Glomerular visceral epithelial cell (primary cell): ENCODE data around the gene CYB5R2.
"Not testable (repeated sequence)": the region's sequence is repeated elsewhere in the genome, so short reads cannot be mapped to it uniquely, and the experiment has no call there.

Source experiments
- DNase-seq: peaks from one replicate; pipeline ENCODE4 v3.0.0-alpha.2; 2016; ENCODE audit errors: extremely low spot score

CYB5R2 gene

GRCh38 chr11:7668911-7669310, 4.4 kb downstream of the CYB5R2 start:
- DNase-seq, result no peak

DNA sequence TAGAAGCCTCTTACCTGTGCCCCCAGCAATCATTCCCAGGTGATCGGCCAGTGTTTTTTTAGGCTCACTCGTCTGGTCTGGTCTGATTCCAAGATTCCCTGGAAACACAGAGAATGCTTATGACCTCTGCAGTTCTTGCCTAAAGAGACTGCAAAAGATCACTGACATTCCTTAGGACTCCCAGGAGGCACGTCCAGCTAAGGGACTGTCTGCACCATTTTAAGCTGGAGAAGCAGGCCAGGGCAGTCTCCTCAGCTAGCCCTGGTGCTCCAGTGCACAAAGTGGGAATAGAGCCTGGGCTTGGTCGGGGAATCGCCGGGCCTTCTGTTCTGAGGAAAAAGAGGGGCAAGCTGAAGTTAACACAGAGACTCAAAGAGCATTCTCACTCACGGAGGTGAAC, 4.8 kb downstream of the CYB5R2 start:
- DNase-seq, result no peak

DNA sequence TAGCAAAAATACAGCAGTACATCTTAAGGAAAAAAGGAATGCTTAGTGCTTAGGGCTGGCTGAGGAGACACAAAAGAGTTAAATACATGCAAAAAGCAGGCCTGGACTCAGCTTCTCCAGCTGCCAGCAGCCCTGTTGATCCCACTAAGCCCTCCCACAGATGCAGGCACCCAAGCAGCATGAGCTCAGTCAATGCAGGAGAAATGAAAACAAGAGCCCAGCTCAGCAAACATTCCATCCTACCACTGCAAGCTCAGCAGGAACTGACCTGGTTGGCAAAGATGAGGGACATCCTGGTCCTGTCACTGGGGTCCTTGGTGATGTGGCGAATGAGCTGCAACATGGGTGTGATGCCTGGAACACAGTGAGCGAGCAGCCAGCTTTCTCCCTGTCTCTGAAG, 5.8 kb downstream of the CYB5R2 start:
- no peak for DNase-seq

DNA sequence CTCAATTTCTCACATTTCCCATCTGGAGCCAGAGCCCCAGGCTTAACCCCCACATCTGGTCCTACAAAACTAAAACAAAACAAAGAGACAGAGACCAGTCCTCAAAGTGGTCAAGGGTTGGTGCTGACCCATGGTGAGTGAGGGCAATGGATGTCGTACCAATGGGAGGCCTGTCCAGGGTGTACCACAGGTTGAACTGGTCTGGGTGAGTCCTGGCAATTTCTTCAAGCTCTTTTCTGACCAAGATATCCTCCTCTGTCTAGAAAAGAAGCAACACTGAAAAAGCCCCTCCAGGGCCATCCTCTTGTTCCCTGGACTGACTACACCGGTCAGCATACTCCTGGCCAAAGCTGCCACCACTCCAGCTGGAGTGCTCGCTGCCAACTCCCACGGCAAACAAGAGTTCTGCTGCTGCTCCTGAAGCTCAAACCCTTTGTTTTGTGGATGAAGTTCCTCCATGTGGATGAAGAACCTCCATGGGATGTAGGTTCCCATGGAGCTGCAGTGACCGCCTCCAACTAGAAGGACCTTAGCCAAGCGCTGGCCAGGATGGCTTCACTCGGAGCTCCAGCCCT, 6.9 kb downstream of the CYB5R2 start:
- DNase-seq, result no peak

DNA sequence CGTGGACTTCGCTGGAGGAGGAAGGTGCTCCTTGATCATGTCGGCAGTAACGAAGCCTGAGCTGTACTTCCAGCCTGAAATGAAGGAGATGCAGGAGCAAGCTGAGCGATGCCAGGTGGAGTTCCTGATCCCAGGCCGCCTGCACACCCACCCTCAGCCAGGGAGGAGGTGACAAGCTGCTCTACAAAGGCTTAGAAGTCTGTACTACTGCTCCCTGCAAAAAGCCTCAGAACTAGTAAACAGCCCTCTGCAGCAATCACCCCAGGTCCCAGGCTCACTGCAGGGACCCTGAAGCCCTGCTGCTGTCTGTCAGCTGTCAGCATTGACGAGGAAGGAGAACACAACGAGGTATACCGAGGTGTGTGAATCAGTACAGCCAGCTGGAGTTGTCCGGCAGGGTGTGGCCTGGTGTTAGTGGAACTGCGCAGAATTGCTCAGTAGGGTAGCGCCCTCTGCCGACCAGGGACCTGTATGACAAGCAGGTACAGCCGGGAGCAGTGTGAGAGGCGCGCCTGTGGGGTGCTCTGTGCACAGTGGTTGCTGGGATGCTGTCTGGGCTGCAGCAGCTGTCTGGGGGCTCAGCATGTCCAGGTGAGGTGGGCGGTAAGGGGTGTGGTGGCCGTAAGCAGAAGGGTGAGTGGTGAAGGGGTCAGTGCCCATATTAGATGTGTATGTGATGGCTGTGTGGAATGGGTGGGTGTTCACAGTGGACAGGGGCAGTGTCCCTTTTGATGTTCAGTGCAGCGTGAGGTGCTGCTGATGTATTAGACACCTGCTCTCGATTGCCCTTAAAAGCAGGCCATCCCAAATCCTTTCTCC, 7.6 kb downstream of the CYB5R2 start:
- peak; percentile 56 for DNase-seq

GRCh38 chr11:7664867-7665266, 8.4 kb downstream of the CYB5R2 start:
- DNase-seq, result no peak

DNA sequence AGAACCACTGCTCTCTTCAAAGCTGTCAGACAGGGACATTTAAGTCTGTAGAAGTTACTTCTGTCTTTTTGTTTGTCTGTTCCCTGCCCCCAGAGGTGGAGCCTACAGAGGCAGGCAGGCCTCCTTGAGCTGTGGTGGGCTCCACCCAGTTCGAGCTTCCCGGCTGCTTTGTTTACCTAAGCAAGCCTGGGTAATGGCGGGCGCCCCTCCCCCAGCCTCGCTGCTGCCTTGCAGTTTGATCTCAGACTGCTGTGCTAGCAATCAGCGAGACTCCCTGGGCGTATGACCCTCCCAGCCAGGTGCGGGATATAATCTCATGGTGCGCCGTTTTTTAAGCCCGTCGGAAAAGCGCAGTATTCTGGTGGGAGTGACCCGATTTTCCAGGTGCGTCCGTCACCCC, 9.8 kb downstream of the CYB5R2 start:
- DNase-seq, result not testable (repeated sequence)

- DNase-seq, result peak; percentile 5
These were observed 15.8 kb downstream of the CYB5R2 start for GRCh38 chr11:7657306-7658025.

GRCh38 chr11:7656704-7657103, 16.6 kb downstream of the CYB5R2 start:
- DNase-seq, result no peak

- DNase-seq, result no peak
These were observed 17.8 kb downstream of the CYB5R2 start for GRCh38 chr11:7655253-7656217.

- no peak for DNase-seq
These were observed 19.1 kb downstream of the CYB5R2 start for GRCh38 chr11:7654195-7654705.

DNA sequence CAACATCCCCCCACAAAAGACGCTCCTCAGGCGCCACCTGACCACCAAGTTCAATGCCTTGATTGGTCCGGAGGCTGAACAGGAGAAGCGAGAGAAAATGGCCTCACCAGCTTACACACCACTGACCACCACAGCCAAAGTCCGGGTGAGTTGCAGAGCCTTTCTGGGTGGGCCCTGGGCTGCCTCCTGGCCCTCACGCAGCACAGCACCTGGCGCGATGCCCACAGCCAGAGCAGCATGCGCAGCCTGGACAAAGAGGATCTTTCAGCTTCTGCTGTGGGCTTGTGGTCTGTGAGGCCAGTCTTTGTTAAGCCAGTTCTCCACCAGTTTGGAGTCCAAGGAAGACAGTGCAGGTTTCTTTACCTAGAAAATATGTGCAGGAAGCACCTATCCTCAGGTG, 21.6 kb downstream of the CYB5R2 start:
- DNase-seq, result no peak

DNA sequence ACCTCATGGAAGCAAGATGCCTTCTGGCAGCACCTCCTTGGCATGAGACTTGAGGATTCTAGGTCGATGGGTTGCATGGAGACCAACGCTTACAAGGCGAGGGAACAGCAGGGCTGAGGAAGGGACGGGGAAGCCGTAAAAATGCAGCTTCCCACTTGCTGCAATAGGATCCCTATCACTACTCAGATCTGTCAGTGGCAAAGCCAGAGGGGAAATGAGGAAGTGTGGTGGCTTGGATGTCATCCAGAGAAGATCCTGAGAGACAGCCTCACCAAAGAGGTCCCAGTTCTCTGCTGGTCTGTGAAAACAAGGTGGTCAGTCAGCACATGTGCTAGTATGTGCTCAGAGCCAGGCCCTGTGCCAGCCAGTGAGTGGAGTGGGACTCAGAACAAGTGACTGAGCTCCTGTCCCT, 22.2 kb downstream of the CYB5R2 start:
- DNase-seq, result no peak

GRCh38 chr11:7648264-7648663, 25.0 kb downstream of the CYB5R2 start:
- no peak for DNase-seq

- DNase-seq, result no peak
These were observed 26.4 kb downstream of the CYB5R2 start for GRCh38 chr11:7646866-7647265.

DNA sequence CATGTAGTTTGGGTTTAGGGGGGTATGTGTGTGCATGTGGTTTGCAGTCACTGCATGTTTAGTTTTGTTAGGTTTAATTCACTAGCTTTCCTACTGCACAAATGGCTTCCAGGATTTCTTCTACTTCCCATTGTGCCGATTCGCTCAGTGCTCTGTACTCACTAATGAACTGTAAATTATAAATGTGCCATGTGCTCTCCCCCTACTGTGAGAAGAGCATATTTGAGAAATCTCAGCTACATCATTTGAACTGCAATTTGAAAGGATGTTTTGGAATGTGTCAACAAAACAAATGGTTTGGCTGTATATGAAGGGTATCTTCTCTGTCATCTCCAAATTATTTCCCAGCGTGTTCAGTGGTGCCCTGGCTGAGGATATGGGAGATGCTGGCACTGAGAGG, 28.1 kb downstream of the CYB5R2 start:
- no peak for DNase-seq

DNA sequence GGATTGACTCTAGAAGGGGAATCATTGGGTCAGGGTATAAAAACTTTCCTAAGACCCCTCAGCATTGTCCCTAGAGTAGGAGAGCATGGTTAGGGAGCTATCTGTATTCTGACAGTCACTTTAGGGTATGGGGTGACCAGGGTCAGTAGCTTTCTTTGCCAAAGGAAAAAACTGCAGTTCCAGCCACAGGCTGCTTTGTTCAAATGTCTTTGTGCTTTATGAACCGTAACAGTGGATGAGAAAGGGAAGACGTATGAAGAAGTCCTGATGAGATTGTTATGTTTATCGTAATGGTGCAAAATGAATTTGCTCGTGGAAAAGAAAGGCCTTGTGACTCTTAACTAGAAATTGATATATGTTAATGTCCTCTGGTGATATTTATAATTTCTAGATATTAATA, 30.0 kb downstream of the CYB5R2 start:
- DNase-seq, result no peak

DNA sequence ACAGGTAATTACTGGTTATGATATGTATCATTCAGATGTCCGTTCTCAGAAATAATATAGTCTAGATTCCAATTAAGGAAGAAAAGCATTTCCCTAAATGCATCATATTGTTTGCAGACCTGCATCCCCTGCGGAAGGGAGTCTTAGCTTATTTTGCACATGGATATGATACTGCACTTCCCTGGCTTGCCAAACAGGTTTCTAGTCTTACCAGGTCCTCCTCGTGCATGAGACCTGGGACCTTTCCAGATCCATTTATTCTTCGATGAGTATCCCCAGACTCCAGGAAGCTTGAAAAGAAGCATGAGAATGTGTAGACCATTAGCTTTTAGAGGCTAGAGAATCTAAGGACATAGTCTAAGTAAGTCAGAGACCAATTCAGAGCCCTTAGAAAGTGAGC, 30.6 kb downstream of the CYB5R2 start:
- no peak for DNase-seq

DNA sequence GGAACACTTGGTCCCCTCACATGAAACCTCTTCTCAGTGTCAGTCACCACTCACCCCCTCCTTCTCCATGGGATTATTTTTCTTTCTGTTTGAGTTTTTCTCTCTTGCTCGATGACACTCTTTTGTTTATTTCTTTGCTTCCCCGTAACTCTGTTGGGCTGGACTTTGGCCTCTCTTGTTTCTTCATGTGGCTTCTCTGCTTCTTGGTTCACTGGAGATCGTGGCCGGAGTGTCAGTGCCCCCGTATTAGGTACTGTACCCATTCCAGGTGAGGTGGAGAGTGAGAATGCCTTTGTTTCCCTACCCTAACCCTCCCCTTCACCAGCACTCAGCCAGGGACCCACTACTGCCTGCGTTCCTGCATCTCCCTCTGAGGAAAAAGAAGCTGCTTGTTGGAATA, 32.5 kb downstream of the CYB5R2 start:
- no peak for DNase-seq

DNA sequence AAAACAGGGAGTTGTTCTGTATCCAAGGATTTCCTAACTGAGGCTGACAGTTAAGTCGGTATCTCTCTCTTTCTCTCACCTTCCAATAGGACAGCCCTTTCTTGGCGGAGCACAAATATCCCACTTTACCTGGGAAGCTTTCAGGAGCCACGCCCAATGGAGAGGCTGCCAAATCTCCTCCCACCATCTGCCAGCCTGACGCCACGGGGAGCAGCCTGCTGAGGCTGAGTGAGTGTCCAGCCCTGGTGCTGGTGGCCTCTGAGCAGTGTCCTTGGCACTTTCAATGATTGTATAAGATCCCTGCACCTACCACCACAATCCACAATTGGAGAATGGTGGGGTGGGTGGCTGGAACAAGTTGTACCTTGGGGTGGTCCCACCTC, 33.7 kb downstream of the CYB5R2 start:
- DNase-seq, result no peak
